ENCODE results near the gene HLA-DOB.

The HLA-DOB gene

GRCh38 chr6:32819729-32820128 lies 2.9 kb upstream of the HLA-DOB start:
- no peak for TF ChIP-seq POU6F1 (CRISPR knock-in tag; IDR thresholded peaks at IDR 0.05; ENCODE audit: borderline replicate concordance, low read depth)
- TF ChIP-seq RARB (CRISPR knock-in tag; IDR thresholded peaks at IDR 0.05) = no peak
- ATAC-seq = no peak

- TF ChIP-seq ISL1 (CRISPR knock-in tag; IDR thresholded peaks at IDR 0.05) (no peak), CSDC2 (CRISPR knock-in tag; IDR thresholded peaks at IDR 0.05) (no peak), SNAI2 (CRISPR knock-in tag; IDR thresholded peaks at IDR 0.05) (no peak), ZFP3 (CRISPR knock-in tag; IDR thresholded peaks at IDR 0.05) (no peak), GLIS3 (CRISPR knock-in tag; IDR thresholded peaks at IDR 0.05) (no peak), OSR1 (CRISPR knock-in tag; IDR thresholded peaks at IDR 0.05) (no peak), ZC3H10 (CRISPR knock-in tag; IDR thresholded peaks at IDR 0.05) (no peak), TCF4 (CRISPR knock-in tag; IDR thresholded peaks at IDR 0.05; ENCODE audit: borderline replicate concordance) (no peak), PPARA (CRISPR knock-in tag; IDR thresholded peaks at IDR 0.05; ENCODE audit: borderline replicate concordance) (no peak), ZNF565 (CRISPR knock-in tag; conservative IDR thresholded peaks at IDR 0.05; ENCODE audit: low read depth) (no peak), ZFP30 (CRISPR knock-in tag; IDR thresholded peaks at IDR 0.05) (no peak), ESRRG (CRISPR knock-in tag; IDR thresholded peaks at IDR 0.05) (no peak), TSHZ2 (CRISPR knock-in tag; IDR thresholded peaks at IDR 0.05) (no peak), ZNF8 (CRISPR knock-in tag; IDR thresholded peaks at IDR 0.05) (no peak), ZNF70 (CRISPR knock-in tag; IDR thresholded peaks at IDR 0.05) (no peak), CREB5 (CRISPR knock-in tag; IDR thresholded peaks at IDR 0.05; ENCODE audit: low read depth) (no peak)
- TF ChIP-seq, protein P1, sequence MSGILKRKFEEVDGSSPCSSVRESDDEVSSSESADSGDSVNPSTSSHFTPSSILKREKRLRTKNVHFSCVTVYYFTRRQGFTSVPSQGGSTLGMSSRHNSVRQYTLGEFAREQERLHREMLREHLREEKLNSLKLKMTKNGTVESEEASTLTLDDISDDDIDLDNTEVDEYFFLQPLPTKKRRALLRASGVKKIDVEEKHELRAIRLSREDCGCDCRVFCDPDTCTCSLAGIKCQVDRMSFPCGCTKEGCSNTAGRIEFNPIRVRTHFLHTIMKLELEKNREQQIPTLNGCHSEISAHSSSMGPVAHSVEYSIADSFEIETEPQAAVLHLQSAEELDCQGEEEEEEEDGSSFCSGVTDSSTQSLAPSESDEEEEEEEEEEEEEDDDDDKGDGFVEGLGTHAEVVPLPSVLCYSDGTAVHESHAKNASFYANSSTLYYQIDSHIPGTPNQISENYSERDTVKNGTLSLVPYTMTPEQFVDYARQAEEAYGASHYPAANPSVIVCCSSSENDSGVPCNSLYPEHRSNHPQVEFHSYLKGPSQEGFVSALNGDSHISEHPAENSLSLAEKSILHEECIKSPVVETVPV (CRISPR knock-in tag; IDR thresholded peaks at IDR 0.05) = no peak
These were observed 2.1 kb upstream of the HLA-DOB start for GRCh38 chr6:32818867-32819266.

DNA sequence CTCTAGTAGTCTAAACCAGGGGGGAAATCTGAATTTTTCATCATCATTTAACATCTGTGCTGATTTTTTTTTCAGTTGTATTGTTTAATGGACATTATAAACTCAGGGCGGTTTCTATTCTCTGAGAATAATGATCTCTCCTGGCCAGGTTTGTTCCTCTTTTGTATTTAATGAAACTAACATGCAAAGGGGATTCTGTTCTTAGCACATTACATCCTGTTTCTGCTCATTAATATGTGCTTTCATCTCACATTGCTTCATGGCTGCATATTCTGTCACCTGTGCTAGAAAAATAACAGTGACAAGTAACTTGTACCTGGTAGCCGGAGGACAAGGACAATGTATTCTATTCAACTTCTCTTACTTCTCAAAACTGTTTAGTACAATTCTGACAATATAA lies 806 bp downstream of the HLA-DOB start:
- TF ChIP-seq, protein P1 (CRISPR knock-in tag; IDR thresholded peaks at IDR 0.05) = no peak
- TF ChIP-seq ZFP30 (CRISPR knock-in tag; IDR thresholded peaks at IDR 0.05) (no peak), CSDC2 (CRISPR knock-in tag; IDR thresholded peaks at IDR 0.05) (no peak), ARNTL (CRISPR knock-in tag; IDR thresholded peaks at IDR 0.05; ENCODE audit: borderline replicate concordance, low read depth) (no peak), ZFP3 (CRISPR knock-in tag; IDR thresholded peaks at IDR 0.05) (no peak), ZC3H10 (CRISPR knock-in tag; IDR thresholded peaks at IDR 0.05) (no peak), TSHZ2 (CRISPR knock-in tag; IDR thresholded peaks at IDR 0.05) (no peak)
- no peak for ATAC-seq

More at GRCh38 chr6:32818867-32819266, 2.1 kb upstream of the HLA-DOB start:
- no peak for ATAC-seq
